ENCODE data around the gene PHETA1. TPM values are rescaled to one million over a fixed set of nuclear protein-coding genes. Genes with fewer than 3 reads are reported as not detected.

PHETA1 gene
- total and polyA plus RNA-seq, 2 donors (not counting 3 experiments of a cell fraction or from before 2014, with no cell fraction given): 10.6 to 20.0 TPM

- Histone ChIP-seq H3K79me2 (ENCODE audit: control insufficient read depth, insufficient read depth, low read length) (no peaks in the 10 kb centered on the region), H4K20me1 (replicated peaks; ENCODE audit: control insufficient read depth, extremely low read depth, insufficient read depth, low read length) (no peaks in the 10 kb centered on the region), H3K4me1 (ENCODE audit: control insufficient read depth, extremely low read depth, insufficient read depth, low read length) (no peaks in the 10 kb centered on the region), H3K27me3 (ENCODE audit: control insufficient read depth in 2 of 2, insufficient read depth in 2 of 2, low read length in 2 of 2) (peaks cover 0 to 2% of the 10 kb centered on the region in 2 experiments), H3K9me1 (replicated peaks; ENCODE audit: control insufficient read depth, extremely low read depth, insufficient read depth, low read length) (no peaks in the 10 kb centered on the region), H3K9me3 (replicated peaks; ENCODE audit: control insufficient read depth, insufficient read depth, low read length) (no peaks in the 10 kb centered on the region), H3K9ac (replicated peaks; ENCODE audit: extremely low read depth, insufficient read depth, low read length) (no peak overlapping the region), H3K4me2 (ENCODE audit: insufficient read depth, low read length) (no peak overlapping the region), H3K4me3 (replicated peaks in 1 of 3; ENCODE audit: insufficient read depth in 1 of 3, low read depth in 1 of 3, low read length in 3 of 3) (no peak overlapping the region), H2AFZ (ENCODE audit: low read depth, low read length) (no peak overlapping the region), H3K36me3 (ENCODE audit: control insufficient read depth in 2 of 2, extremely low read depth in 1 of 2, insufficient read depth in 2 of 2, low read length in 2 of 2) (no peaks in the 10 kb centered on the region), H3K27ac (ENCODE audit: insufficient read depth, low read depth, low read length) (no peak overlapping the region)
- no TSS peak for BruUV-seq (replicated peaks)
- FAIRE-seq (no peak), DNase-seq (ENCODE audit: low read depth, low spot score) (no peak)
- TF ChIP-seq FOS (IDR thresholded peaks at IDR 0.05; ENCODE audit: borderline replicate concordance, insufficient read depth, low read length) (no peak), EZH2 (IDR thresholded peaks at IDR 0.05; ENCODE audit: borderline replicate concordance, low read depth, low read length, severe bottlenecking) (no peak), CTCF (IDR thresholded peaks at IDR 0.05; ENCODE audit: extremely low read depth in 1 of 2, insufficient read depth in 1 of 2, low read depth in 1 of 2, low read length in 2 of 2) (no peak), MYC (IDR thresholded peaks at IDR 0.05; ENCODE audit: low read depth, low read length) (no peak), POLR2A (IDR thresholded peaks at IDR 0.05; ENCODE audit: low read depth, low read length) (no peak), GATA2 (IDR thresholded peaks at IDR 0.05; ENCODE audit: insufficient read depth, insufficient read length, low read depth, low read length) (no peak), JUN (IDR thresholded peaks at IDR 0.05; ENCODE audit: borderline replicate concordance, insufficient read depth, insufficient read length, low read depth) (no peak), POLR2AphosphoS5 (IDR thresholded peaks at IDR 0.05; ENCODE audit: insufficient read depth, low read depth, low read length) (no peak)
- TF ChIP-seq, protein P1, sequence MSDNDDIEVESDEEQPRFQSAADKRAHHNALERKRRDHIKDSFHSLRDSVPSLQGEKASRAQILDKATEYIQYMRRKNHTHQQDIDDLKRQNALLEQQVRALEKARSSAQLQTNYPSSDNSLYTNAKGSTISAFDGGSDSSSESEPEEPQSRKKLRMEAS (IDR thresholded peaks at IDR 0.05; ENCODE audit: insufficient read depth, insufficient read length): no peak
- ChIA-PET CTCF (interaction anchor here (1.0 kb wide), 1 partner anchor 20 kb away, joined by 3 read pairs; no protein-coding TSS in a partner anchor), POLR2A (no interaction called here)
- dilution Hi-C loops (cut with MboI; ENCODE audit: extremely low pct_ligation_motif_present, low sequenced_read_pairs): no loop called here
- intact Hi-C loops (cut with micrococcal nuclease): no loop called here
These were observed 25.7 kb downstream of the PHETA1 start for GRCh38 chr12:111343181-111343580.

Data from endothelial cell of umbilical vein (primary cell).